ENCODE results near the gene CIAO2B.

DNA sequence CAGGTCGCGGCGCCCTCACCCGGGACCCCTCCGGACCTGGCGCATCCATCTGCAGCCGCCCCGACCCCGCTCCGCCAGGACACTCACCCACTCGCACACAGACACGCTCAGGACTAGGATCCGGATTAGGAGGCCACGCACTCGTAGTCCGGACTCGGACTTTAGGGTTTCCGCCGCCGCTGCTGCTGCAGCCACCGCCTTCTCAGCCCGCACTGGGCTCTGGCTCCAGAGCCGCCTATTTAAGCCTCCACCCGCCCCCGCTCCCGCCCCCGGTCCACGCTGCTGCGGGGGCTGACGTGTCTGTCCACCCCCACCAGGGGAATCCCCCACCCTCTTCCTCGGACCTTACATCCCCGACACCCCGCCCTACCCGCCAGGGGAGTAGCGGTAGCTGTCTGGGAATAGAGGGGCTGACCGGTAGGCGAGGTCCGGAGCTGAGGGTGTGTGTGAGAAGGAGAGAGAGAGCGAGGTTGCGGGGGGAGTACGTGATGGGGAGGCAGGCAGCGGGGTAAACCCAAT is 8.8 kb downstream of the CIAO2B start, which contains the start of gene RRAD:
- TF ChIP-seq CTCF (conservative IDR thresholded peaks at IDR 0.05 in 1 of 2, IDR thresholded peaks at IDR 0.05 in 1 of 2; ENCODE audit: extremely low read depth in 1 of 2, insufficient read depth in 1 of 2, low read depth in 1 of 2, low read length in 2 of 2), result no peak
- TF ChIP-seq EZH2 (IDR thresholded peaks at IDR 0.05; ENCODE audit: borderline replicate concordance, low read length), result no peak
